Renal cortex interstitium (tissue), 11 donors: ENCODE measurements around the gene C1orf56. TPM values are rescaled to one million over a fixed set of nuclear protein-coding genes. Genes with fewer than 3 reads are reported as not detected.
"Not testable (repeated sequence)": the region's sequence is repeated elsewhere in the genome, so short reads cannot be mapped to it uniquely, and the experiment has no call there.

Experiments
- DNase-seq, 11 donors: peaks; one replicate each; pipeline ENCODE4 v3.0.0-alpha.2; 2013; ENCODE audit warnings: low read depth in 9 of 11, low spot score in 4 of 11; ENCODE audit errors: extremely low read depth in 1 of 11
- polyA plus RNA-seq, 3 donors: library from polyadenylated mRNA; unstranded; fragments of 120-200 nt; gene quantifications; one replicate each; pipeline ENCODE4 v1.2.1, GENCODE V29; 2013; ENCODE audit not compliant: insufficient read length in 3 of 3

Gene C1orf56
- polyA plus RNA-seq, 3 donors = 9.1 to 14.0 (median 11.8) TPM

- DNase-seq = no peak
Observed at GRCh38 chr1:151055581-151055980, 8.0 kb downstream of the C1orf56 start.

- no peak for DNase-seq
Observed at GRCh38 chr1:151056149-151056548, 8.6 kb downstream of the C1orf56 start.

- peak in 5 of 11 donors; percentile 43 to 57 (median 54) for DNase-seq
Observed at GRCh38 chr1:151058692-151059091, 11.1 kb downstream of the C1orf56 start.

DNA sequence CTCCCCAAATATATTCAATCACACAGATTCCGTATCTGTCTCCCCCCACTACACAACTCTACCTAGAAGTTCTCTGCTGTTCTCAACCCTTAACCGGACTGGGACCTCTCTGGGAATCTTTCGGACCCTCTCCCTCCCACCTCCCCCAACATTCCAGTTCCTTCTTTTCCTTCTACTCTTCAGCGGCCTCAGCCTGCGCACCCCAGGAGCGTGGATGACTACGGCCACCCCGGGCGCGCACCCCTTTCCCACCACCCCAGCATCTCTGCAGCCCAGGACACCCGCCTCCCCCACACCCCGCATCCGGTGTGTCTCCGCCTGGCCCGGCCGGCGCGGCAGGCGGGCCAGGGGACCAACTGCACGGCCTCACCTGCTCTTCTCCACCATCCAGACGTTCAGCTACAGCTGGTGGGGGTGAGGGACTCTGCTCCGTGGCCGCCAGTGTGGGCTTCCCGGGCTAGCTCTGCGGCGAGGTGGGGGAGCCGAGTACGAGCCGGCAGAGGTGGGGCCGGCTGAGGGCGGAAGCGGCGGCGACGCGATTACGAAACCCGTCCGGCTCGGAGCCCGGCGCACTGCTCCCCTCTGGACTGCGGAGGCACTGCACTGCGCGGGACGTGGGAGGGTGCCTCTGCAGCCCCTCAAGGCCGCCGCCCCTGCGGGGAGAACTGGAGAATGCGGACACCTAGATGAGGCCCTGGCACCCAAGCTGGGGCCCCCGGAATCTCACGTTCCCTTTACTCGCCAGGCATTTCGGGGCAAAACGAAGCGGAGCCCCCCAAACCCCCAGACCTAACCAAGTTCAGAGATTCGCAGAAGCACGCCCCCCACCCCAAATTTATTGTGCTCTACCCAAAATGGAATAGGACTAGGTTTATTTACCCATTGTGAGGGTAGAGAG lies 11.8 kb downstream of the C1orf56 start, which contains the start of gene CDC42SE1:
Gene CDC42SE1 (minus strand): TSS at position 514 of the 898 bp plus-strand sequence. CDS start 3,892 bp downstream, outside the sequence.
- DNase-seq = peak in 10 of 11 donors; percentile 77 to 88 (median 84)

- DNase-seq = peak in 10 of 11 donors; percentile 63 to 89 (median 79)
Observed at GRCh38 chr1:151060007-151060656, 12.6 kb downstream of the C1orf56 start, which contains the start of gene MLLT11. MLLT11 (plus strand) TSS chr1:151060397; CDS start chr1:151067225, 6,828 bp downstream.

- DNase-seq = no peak
Observed at GRCh38 chr1:151060657-151061421, 13.3 kb downstream of the C1orf56 start.

DNA sequence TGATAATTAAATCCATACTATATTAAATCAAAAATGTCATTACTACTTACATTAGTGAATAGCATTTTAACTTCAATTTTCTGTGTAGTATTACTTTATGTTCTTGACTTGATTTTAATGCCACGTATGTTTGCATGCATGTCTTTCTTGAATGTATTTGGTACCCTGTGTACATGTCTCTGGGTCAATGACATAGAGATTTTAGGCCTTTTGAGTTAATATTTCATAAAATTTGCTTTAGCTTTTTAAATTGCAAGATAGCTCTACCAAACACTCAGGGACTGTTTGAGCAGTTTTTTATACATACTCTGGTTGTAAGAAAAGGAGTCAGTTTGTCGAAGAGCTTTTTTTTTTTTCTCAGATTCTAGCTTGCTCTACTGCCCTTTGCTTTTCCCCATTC lies 14.2 kb downstream of the C1orf56 start:
- DNase-seq = no peak

DNA sequence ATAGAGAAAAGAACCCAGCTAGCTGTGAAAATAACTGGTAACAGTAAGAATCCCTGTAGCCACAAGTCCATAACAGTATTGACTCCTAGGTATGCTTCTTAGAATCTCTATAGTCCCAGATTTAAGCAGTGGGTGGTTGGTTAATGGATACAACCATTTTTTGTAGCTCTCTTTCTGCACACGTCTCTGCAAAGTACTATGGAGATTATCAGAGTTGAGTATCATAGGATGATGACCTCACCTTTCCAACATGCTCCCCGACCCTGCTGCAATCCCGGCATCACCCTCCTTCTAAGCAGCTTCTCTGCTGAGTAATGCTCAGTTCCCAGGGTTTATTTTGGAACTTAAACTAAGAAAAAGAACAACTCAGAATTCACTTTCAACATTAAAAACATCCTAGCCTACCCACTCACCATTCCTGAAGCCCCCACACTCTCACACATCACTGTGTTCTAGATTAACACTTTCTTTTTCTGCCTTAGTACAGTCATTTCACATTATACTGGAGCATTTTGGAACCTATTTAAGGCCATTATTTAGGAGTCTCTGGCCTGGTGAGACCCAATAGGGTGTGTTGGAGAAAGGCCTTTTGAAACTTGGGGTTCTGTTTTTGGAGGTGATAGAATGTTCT lies 15.3 kb downstream of the C1orf56 start:
- no peak for DNase-seq

GRCh38 chr1:151065089-151065645 lies 17.6 kb downstream of the C1orf56 start:
- no peak for DNase-seq

DNA sequence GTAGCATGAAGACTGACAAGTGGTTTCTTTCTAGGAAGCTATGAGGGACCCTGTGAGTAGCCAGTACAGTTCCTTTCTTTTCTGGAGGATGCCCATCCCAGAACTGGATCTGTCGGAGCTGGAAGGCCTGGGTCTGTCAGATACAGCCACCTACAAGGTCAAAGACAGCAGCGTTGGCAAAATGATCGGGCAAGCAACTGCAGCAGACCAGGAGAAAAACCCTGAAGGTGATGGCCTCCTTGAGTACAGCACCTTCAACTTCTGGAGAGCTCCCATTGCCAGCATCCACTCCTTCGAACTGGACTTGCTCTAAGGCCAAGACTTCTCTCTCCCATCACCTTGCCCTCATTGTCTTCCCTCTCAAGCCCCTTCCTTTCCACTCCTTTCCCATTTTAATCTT lies 19.6 kb downstream of the C1orf56 start:
- no peak for DNase-seq

GRCh38 chr1:151069103-151069486 lies 21.5 kb downstream of the C1orf56 start:
- no peak for DNase-seq

GRCh38 chr1:151070474-151071276 lies 23.1 kb downstream of the C1orf56 start, which contains the start of gene GABPB2:
GABPB2 (plus strand) TSS chr1:151070761; CDS start chr1:151088190, 17,429 bp downstream.
- peak in 10 of 11 donors; percentile 86 to 95 (median 89) for DNase-seq

DNA sequence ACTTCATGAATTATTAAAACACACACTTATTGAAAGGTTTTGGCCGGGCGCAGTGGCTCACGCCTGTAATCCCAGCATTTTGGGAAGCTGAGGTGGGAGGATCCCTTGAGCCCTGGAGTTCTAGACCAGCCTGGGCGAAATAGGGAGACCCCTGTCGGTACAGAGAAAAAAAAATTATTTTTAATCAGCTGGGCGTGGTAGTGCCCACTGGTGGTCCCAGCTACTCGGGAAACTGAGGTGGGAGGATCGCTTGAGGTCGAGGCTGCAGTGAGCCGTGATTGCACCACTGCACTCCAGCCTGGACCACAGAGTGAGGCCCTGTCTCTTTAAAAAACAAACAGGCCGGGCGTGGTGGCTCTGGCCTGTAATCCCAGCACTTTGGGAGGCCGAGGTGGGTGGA lies 24.7 kb downstream of the C1orf56 start:
- no peak for DNase-seq

DNA sequence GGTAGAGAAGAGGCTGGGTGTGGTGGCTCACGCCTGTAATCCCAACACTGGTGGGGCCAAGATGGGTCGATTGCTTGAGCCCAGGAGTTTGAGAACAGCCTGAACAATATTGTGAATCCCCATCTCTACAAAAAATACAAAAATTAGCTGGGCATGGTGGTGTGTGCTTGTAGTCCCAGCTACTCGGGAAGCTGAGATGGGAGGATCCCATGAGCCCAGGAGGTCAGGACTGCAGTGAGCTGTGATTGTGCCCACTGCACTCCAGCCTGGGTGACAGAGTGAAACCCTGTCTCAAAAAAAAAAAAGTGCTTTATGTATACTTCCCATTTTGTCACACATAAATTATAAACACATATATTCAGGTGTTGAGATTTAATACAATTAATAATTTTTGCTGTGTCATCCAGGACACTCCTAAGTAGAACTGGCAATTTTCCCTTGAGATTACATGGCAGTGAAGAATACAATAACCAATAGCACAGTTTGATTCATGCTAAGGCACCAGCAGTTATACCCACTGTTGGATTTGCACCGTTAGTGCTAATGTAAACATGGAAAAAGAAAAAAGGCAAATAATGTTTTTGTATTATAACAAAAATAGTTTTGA lies 38.5 kb downstream of the C1orf56 start:
- no peak for DNase-seq

GRCh38 chr1:151097426-151097825 lies 49.9 kb downstream of the C1orf56 start:
- DNase-seq = not testable (repeated sequence)

DNA sequence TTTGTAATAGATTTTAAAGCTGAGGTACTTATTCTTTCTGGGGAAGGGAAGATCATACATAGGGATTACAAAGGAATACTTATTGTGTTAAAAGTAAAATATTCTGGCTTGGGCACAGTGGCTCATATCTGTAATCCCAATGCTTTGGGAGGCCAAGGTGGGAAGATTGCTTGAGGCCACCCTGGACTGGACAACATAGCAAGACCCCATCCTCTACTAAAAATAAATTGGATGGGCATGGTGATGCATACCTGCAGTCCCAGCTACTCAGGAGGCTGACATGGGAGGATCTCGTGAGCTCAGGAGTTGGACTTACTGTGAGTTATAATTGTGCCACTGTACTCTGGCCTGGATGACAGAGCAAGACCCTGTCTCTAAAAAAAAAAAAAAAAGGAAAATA lies 50.6 kb downstream of the C1orf56 start:
- no peak for DNase-seq
